ENCODE measurements around the gene AJUBA.
"Not testable (repeated sequence)": the region's sequence is repeated elsewhere in the genome, so short reads cannot be mapped to it uniquely, and the experiment has no call there.

The AJUBA gene

GRCh38 chr14:23005451-23006187, 23.3 kb upstream of the AJUBA start:
- DNase-seq: peak; percentile 33

DNA sequence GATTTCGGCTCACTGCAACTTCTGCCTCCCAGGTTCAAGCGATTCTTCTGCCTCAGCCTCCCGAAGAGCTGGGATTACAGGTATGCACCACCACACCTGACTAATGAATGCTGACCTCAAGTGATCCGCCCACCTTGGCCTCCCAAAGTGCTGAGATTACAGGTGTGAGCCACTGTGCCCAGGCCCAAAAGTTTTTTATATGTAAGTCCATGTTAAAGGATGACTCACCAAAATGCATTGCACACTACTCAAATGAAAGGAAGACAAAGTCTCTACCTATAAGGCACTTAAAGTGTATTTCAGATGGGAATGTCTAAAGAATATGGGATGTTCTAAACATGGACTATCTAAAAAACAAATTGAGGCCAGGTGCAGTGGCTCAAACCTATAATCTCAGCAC, 21.9 kb upstream of the AJUBA start:
- DNase-seq: not testable (repeated sequence)

- DNase-seq: no peak
These were observed 20.2 kb upstream of the AJUBA start for GRCh38 chr14:23002592-23002991.

GRCh38 chr14:23000860-23001259, 18.5 kb upstream of the AJUBA start:
- DNase-seq: no peak

DNA sequence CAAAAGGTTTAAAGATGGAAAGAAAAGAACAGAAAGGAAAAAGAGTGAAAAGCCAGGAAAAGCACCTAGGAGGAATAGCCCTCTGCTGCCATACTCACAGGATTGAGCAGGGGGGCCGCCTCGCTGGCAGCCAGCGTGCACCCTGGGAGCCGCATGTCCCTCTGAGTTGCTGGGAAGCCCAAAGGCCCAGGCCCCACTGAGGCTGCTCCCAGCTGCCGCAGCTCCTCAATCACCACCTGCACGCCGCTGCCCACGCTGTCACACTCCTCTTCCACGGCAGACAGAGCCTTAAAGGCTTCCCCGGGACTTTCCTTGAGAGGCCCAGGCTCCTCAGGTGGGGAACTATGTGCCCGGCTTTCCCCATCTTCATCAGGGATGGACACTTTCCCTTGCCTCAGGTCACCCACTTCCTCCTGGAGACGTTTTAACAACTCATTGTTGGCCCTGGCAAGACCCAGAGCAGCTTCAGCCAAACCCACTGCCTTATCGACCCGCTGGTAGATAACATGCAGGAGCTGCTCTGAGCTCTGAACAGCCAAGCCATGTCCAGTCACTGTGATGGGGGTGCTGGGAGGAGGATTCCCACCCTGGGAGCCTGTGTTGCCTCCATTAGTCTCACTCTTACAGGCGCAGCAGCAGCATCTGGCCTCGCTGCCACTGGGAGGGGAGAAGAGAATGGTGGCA, 16.1 kb upstream of the AJUBA start:
- no peak for DNase-seq

DNA sequence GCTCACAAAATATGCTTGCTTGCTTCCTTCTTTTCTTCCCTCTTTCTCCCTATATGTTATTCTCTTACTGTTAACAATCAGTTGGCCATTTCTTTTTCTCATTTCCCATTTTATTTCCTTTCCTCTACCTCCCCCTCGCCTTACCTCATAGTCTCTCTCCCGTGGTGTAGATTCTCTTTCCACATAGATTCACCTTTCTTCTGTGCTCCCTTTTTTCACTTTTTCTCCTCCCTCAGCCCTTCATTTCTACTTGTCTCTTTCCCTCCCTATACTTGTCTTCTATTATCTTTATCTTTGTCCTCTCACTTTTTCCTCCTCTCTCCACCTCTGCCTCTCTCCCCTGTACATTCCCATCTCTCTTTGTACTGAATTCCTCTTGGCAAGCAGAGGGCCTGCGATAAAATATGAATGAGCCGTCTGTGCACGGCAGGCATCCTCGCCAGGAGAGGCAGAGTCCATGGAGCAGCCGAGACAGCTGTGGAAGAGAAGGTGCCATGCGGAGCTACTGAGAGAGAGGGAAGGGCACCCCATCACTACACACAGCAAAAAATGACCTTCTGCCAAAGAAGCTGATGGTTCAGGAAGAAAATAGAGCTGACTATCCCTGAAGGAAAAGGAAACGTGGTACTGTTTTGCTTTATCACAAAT, 15.4 kb upstream of the AJUBA start:
- DNase-seq: no peak

DNA sequence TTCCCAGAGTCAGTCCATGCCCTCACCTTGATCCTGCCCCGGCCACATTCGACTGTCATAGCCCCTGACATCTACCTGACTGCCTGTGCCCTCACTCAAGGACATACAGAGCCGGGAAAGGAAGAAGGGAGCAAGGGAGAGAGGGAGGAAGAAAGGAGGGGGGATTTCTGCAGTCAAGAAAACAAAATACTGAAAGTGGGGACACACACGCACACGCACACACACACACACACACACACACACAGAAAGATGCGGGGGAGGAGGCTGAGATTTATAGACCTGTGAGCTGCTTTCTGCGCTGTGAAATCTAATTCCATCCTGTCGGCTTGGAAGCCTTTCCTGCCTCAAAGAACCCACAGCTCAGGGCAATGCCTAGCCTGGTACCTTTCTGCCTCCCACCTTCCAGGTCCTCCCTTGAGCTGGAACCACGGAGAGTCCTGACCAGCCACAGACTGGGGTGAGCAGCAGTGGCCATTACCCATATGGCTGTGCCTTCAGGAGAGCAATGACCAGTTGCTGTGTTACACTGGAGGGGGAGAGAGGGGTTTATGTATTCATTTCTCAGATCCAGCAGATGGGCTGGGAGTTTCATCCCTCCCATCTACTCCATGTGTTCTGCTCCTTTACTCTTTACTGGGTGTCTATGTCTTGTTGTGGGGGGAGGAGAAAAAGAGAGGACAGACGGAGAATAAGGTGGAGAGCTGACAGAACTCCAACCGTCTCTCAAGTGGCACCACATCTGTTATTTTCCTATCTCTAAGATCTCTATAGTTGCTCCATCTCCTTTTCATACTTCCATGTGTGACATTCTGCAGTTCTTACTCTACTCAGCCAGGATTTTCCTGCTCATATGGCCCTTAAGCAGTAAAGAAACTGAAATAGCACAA, 14.7 kb upstream of the AJUBA start:
- no peak for DNase-seq

GRCh38 chr14:22995889-22996625, 13.7 kb upstream of the AJUBA start:
- DNase-seq: no peak

- peak; percentile 37 for DNase-seq
These were observed 12.5 kb upstream of the AJUBA start for GRCh38 chr14:22994762-22995275.

- no peak for DNase-seq
These were observed 11.2 kb upstream of the AJUBA start for GRCh38 chr14:22993517-22993916.

DNA sequence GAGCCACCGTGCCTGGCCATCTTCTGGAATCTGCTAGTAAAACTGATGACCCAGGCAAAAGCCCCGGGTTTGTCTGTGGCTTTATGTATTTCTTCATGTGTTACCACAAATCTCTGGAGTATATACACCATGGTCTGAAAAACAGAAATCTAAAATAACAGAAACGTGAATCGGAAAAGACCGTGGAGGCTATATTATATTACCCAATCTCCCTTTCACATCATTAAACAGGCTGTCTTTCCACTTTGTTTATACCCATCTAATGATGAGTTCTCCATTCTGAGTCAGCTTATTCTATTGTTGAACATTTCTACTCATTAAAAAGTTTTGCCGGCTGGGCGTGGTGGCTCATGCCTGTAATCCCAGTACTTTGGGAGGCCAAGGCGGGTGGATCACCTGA, 9.5 kb upstream of the AJUBA start:
- DNase-seq: no peak

DNA sequence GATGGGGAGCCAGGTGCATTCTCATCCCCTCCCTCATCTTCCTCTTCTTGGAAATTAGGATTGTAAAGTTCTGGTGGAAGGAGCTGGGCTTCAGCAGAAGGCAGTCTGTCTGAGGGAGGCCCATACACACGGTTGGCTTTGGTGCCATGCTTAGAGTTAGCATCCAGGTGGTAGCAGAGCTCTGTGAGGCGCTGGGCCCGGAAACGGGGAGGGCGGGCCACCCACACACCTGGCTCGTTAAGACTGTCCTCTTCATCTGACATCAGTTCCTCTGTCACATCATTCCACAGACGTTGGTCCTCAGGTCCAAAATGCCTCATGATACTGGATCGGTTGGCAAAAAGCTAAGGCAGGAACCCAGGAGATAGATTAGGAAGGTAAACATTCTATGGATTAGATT, 4.9 kb upstream of the AJUBA start:
- DNase-seq: no peak

DNA sequence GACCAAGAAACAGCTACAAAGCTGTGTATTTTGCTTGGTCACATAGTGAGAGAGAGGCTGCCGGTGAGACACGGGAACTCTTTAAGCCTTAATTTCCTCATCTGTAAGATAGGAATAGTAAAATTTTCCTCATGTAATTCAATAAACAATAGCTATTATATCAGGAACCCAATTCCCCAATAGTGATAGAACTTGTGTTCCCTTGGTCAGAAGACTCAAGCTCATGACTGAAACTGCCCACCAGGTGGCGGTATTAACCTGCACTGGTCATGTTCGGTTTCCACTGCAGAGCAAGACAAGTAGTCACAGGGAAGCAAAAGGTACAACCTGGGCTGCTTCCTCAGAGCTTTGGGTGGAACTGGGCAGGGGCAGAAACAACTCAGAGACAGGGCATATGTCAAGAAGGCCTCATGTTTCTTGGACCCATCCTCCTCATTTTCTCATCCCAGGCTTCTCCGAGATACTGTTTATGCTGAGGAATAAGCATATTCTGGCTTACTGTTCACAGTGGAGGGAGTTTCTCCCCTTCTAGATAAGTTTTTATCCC, 4.2 kb upstream of the AJUBA start:
- peak; percentile 93 for DNase-seq

DNA sequence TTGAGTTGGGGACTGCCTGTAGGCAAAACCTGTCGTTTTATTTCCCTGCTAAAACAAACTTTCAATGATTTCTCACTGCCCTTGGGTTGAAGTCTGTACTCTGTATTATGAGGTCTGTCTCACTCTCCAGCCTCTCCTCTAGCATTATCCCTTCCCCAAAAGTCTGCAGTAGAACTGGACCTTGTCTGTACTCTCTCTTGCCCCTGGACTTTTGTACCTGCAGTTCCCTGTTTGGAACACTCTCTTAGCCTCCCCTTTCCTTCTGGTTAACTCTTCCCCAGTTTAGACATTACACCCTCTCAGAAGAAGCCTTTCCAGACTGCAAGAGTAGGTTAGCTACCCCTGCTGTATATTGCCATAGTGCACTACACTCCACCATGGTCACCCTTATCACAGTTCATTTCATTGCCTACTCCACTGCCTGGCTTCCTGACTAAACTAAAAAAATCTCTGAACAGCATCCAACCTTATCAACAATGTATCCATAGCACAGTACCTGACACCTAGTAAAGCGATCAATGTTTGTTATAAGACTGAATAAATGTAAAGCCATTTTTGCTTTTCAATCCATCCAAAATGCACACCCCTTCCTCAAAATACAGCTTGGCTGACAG, 3.6 kb upstream of the AJUBA start:
- DNase-seq: no peak

GRCh38 chr14:22984959-22985658, 2.8 kb upstream of the AJUBA start:
- no peak for DNase-seq

GRCh38 chr14:22981876-22982476, 375 bp downstream of the AJUBA start:
- no peak for DNase-seq

GRCh38 chr14:22981090-22981875, 1.1 kb downstream of the AJUBA start:
- no peak for DNase-seq

DNA sequence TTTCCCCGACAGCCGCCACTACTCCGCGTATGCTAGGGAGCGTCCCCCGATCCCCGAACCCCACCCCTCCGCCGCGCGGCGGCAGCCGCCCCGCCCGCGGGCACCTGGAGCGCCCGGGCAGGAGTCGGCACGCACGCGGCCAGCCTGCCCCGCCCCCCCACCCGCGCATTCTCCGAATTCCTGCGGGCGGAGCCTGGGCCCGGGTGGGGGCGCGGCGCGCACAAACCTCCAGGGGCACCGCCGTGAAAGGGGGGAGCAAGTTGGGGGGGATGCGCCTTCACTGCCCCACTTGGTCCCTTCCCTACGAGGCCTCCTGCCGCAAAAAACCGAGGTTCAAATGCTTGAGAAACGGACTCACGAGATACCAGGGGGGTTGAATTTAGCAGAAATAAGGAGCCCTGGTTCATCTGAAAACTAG, 1.7 kb downstream of the AJUBA start:
- DNase-seq: no peak

DNA sequence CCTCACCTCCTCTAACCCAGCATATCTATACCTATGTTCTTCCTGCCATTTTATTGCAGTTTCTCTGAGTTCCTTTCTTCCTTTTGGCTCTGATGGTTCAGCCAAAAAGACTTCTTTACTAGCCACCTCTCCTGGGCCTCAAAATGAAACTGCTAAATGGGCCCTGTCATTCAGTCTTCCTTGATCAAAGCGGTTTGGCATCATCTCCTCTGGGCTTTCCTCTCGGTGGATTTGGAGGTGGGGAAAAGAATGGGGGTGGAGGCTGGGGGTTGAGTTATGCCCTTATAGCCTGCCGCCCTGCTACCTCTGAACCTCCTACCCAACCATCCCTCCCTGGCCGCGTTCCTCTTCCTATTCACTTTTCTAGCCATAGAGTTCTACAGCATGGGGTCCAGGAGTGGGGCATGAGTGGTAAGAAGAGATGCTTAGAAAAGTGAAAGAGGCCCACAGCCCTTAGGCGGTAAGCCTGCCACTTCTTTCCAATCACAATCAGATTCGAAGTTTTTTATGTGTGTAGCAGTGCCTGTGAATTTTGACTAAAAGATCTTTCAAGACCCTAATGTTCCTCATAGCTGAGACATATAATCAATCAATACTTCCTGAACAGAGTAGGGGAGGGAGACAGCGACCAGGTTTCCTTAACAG, 2.5 kb downstream of the AJUBA start:
- no peak for DNase-seq

Data from suppressor macrophage treated with lipopolysaccharide for 4 hours (primary cell).